MM.1S (cell line): Measurements from ENCODE around the gene PPM1E.

Experiments used
- CTCF ChIP-seq: fragments of 300-600 bp; sonication (generic); IDR thresholded peaks from 2 replicates; pipeline ENCODE4 v1.5.1; 2016; ENCODE audit warnings: antibody characterized with exemption, low read length, mixed read lengths
- EZH2 ChIP-seq: fragments of 300-600 bp; sonication (generic); optimal IDR thresholded peaks from 2 replicates; pipeline ENCODE3; 2017; ENCODE audit warnings: low read depth, mild to moderate bottlenecking, antibody characterized with exemption, low read length, mixed read lengths
- EZH2phosphoT487 ChIP-seq: fragments of 300-600 bp; sonication (generic); IDR thresholded peaks from 2 replicates; pipeline ENCODE4 v1.6.1; 2018; ENCODE audit warnings: antibody characterized with exemption, low read length

DNA sequence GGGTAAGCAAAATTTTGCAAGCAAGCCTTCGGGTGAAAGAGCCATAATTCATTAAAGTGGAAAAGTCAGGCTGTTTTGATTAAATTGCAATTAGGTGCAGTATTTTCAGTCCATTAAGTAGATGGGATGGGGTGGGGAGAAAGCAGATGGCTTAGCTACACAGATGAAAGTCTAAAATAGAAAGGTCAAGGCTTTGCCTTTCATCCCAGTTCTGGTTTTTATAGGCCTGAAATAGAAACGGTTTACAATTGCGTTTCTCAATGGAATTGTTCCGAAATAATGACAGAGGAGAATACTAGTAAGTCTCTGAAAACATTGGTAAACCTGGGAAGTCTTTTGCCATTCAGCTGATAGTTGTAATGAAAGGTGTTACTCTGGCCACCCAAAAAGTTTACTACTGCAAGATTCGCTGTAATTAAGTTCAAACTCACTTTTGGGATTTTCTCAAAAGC, 1.5 kb downstream of the PPM1E start:
- TF ChIP-seq CTCF (no peak), EZH2 (no peak), EZH2phosphoT487 (no peak)
